ENCODE measurements around the gene MAN2A2. TPM values are rescaled to one million over a fixed set of nuclear protein-coding genes. Genes with fewer than 3 reads are reported as not detected.

MAN2A2 gene
- total and polyA plus RNA-seq, 9 of the 15 experiments (the other 6 are each of a cell fraction or from before 2014, with no cell fraction given) = 7.3 to 151 (median 43.4) TPM

GRCh38 chr15:90871716-90872485 is 31.2 kb upstream of the MAN2A2 start:
- peaks cover 12% of the 10 kb centered on the region; the same call in 1 of the 2 replicates for H4K20me1 ChIP-seq (replicated peaks; ENCODE audit: control insufficient read depth, insufficient read depth, low read length)
- H3K27ac ChIP-seq (ENCODE audit: extremely low read depth, low read depth, low read length) = peak overlapping the region; percentile 96
- no peaks in the 10 kb centered on the region; a peak in 1 of 5 replicates for H3K27me3 ChIP-seq (ENCODE audit: control insufficient read depth in 2 of 2, insufficient read depth in 2 of 2, low read length in 2 of 2)
- peak; percentile 48 to 72 (median 66) for DNase-seq (ENCODE audit: extremely low read depth in 1 of 4, low spot score in 3 of 4)
- no peaks in the 10 kb centered on the region for H3K9me1 ChIP-seq (ENCODE audit: control insufficient read depth, insufficient read depth, low read length)
- peak overlapping the region; percentile 91 for H3K4me2 ChIP-seq (ENCODE audit: insufficient read depth, low read length)
- H3K9ac ChIP-seq (ENCODE audit: insufficient read depth in 1 of 2, low read depth in 2 of 2, low read length in 2 of 2) = peak overlapping the region; percentile 95 to 96
- ChIA-PET POLR2A (interaction anchor here (0.6 to 2.1 kb wide), 5 partner anchors 10 to 681 kb away, joined by 3 to 8 read pairs (median 5); no protein-coding TSS in a partner anchor), CTCF (ENCODE audit: low intra/inter-chr PET ratio) (interaction anchor here (1.0 kb wide), 1 partner anchor 31 kb away, joined by 4 read pairs; no protein-coding TSS in a partner anchor)
- H3K4me1 ChIP-seq (replicated peaks in 1 of 2; ENCODE audit: control insufficient read depth in 2 of 2, insufficient read depth in 2 of 2, low read length in 2 of 2) = peaks cover 53 to 72% of the 10 kb centered on the region in 2 experiments
- ATAC-seq = peak; percentile 3
- H2AFZ ChIP-seq (ENCODE audit: low read depth, low read length) = no peak overlapping the region
- WGBS (ENCODE audit: insufficient coverage, low coverage, missing lambda C conversion rate) = 2% methylated on average over 30 of the region's 77 CpGs
- intact Hi-C loops (cut with micrococcal nuclease) = loop anchor here (5.0 kb wide), 3 partner anchors 50 to 220 kb away; partner anchors contain the start of gene BLM
- H3K4me3 ChIP-seq = peak overlapping the region; percentile 78
- H3K36me3 ChIP-seq (ENCODE audit: control insufficient read depth, insufficient read depth, low read length) = peaks cover 38% of the 10 kb centered on the region
- no TSS peak for BruUV-seq (replicated peaks)
- H3K9me3 ChIP-seq (replicated peaks; ENCODE audit: control insufficient read depth, insufficient read depth, low read depth, low read length) = no peaks in the 10 kb centered on the region
- FAIRE-seq = no peak
- H3K79me2 ChIP-seq (ENCODE audit: control insufficient read depth, insufficient read depth, low read length) = peaks cover 68% of the 10 kb centered on the region
- in situ Hi-C loops (cut with MboI) = no loop called here
- TF ChIP-seq ASH1L (IDR thresholded peaks at IDR 0.05; ENCODE audit: borderline replicate concordance, low read depth, partially characterized antibody) (no peak), EP300 (IDR thresholded peaks at IDR 0.05; ENCODE audit: low read length) (0 out of 2 replicates have a peak, but pooled peaks have one; percentile 7), CHD1 (IDR thresholded peaks at IDR 0.05; ENCODE audit: low read length) (peak; percentile 78), ZNF354B (CRISPR knock-in tag; IDR thresholded peaks at IDR 0.05) (no peak), BDP1 (IDR thresholded peaks at IDR 0.05; ENCODE audit: insufficient read depth, insufficient read length) (no peak), TAF7 (tag; IDR thresholded peaks at IDR 0.05) (no peak), NR2C2 (CRISPR knock-in tag; IDR thresholded peaks at IDR 0.05) (no peak), NR2C2 (tag; IDR thresholded peaks at IDR 0.05) (peak; percentile 63), ZBTB11 (CRISPR knock-in tag; IDR thresholded peaks at IDR 0.05) (peak in 1 of 3 experiments; percentile 15; a peak in 2 of 6 replicates)
- TF ChIP-seq, protein P1, sequence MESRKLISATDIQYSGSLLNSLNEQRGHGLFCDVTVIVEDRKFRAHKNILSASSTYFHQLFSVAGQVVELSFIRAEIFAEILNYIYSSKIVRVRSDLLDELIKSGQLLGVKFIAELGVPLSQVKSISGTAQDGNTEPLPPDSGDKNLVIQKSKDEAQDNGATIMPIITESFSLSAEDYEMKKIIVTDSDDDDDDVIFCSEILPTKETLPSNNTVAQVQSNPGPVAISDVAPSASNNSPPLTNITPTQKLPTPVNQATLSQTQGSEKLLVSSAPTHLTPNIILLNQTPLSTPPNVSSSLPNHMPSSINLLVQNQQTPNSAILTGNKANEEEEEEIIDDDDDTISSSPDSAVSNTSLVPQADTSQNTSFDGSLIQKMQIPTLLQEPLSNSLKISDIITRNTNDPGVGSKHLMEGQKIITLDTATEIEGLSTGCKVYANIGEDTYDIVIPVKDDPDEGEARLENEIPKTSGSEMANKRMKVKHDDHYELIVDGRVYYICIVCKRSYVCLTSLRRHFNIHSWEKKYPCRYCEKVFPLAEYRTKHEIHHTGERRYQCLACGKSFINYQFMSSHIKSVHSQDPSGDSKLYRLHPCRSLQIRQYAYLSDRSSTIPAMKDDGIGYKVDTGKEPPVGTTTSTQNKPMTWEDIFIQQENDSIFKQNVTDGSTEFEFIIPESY (CRISPR knock-in tag; IDR thresholded peaks at IDR 0.05) = no peak
- TF ChIP-seq, protein P2, sequence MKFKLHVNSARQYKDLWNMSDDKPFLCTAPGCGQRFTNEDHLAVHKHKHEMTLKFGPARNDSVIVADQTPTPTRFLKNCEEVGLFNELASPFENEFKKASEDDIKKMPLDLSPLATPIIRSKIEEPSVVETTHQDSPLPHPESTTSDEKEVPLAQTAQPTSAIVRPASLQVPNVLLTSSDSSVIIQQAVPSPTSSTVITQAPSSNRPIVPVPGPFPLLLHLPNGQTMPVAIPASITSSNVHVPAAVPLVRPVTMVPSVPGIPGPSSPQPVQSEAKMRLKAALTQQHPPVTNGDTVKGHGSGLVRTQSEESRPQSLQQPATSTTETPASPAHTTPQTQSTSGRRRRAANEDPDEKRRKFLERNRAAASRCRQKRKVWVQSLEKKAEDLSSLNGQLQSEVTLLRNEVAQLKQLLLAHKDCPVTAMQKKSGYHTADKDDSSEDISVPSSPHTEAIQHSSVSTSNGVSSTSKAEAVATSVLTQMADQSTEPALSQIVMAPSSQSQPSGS (CRISPR knock-in tag; IDR thresholded peaks at IDR 0.05) = no peak
- TF ChIP-seq, protein P3, sequence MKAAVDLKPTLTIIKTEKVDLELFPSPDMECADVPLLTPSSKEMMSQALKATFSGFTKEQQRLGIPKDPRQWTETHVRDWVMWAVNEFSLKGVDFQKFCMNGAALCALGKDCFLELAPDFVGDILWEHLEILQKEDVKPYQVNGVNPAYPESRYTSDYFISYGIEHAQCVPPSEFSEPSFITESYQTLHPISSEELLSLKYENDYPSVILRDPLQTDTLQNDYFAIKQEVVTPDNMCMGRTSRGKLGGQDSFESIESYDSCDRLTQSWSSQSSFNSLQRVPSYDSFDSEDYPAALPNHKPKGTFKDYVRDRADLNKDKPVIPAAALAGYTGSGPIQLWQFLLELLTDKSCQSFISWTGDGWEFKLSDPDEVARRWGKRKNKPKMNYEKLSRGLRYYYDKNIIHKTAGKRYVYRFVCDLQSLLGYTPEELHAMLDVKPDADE (conservative IDR thresholded peaks at IDR 0.05; ENCODE audit: control insufficient read depth, low read depth, low read length) = 0 out of 2 replicates have a peak, but pooled peaks have one; percentile 11
